ENCODE results near the gene MOB3A. TPM values are rescaled to one million over a fixed set of nuclear protein-coding genes. Genes with fewer than 3 reads are reported as not detected.
"Not testable (repeated sequence)": the region's sequence is repeated elsewhere in the genome, so short reads cannot be mapped to it uniquely, and the experiment has no call there.

MOB3A gene
- total RNA-seq, result 100 to 1,000 TPM; 128 to 137 (median 137) TPM

DNA sequence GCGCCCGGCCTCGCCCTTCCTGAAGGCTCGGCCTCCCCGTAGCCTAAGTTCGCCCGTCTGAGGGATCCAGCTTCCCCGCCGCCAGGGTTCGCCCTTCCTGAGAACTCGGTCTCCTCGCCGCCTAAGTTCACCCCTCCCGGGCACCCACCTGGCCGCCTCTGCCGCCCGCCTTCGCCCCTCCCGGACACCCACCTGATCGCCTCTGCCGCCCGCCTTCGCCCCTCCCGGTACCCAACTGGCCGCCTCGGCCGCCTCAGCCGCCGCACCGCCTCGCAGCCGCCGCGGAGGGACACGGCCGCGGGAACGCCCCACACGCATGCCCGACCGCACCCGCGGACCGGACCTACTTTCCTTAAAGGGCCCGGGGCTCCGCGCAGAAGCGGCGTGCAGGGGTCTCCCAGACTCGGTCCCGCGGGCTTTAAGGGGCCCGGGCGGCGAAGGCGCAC is at the start of gene MOB3A:
Gene MOB3A (minus strand): TSS at position 293 of the 446 bp plus-strand sequence. CDS start 17,766 bp downstream, outside the sequence.
- peak; percentile 62 to 63 for ATAC-seq
- Mint-ChIP-seq H3K36me3 (ENCODE audit: insufficient read depth) (peaks cover 4% of the 10 kb centered on the region), H3K4me1 (ENCODE audit: low read depth) (peaks cover 35% of the 10 kb centered on the region)

GRCh38 chr19:2145831-2146241 is 49.7 kb upstream of the MOB3A start:
- no peaks in the 10 kb centered on the region for H3K27me3 Mint-ChIP-seq (ENCODE audit: low read depth)
- ATAC-seq, result no peak

More for the DNA sequence above, at the start of gene MOB3A:
- Mint-ChIP-seq H3K27me3 (ENCODE audit: low read depth) (no peaks in the 10 kb centered on the region), H3K9me3 (no peaks in the 10 kb centered on the region), H3K4me3 (peak within 1 kb of the TSS; percentile 96)
- DNase-seq, result peak; percentile 81

GRCh38 chr19:2144190-2144589 is 48.1 kb upstream of the MOB3A start:
- DNase-seq, result no peak
- Mint-ChIP-seq H3K4me3 (no peak overlapping the region), H3K9me3 (no peaks in the 10 kb centered on the region), H3K4me1 (ENCODE audit: low read depth) (peaks cover 35% of the 10 kb centered on the region), H3K36me3 (ENCODE audit: insufficient read depth) (peaks cover 2% of the 10 kb centered on the region), H3K27me3 (ENCODE audit: low read depth) (no peaks in the 10 kb centered on the region)
- no peak for ATAC-seq

More at GRCh38 chr19:2145831-2146241, 49.7 kb upstream of the MOB3A start:
- Mint-ChIP-seq H3K4me1 (ENCODE audit: low read depth) (peaks cover 47% of the 10 kb centered on the region), H3K4me3 (no peak overlapping the region), H3K9me3 (no peaks in the 10 kb centered on the region), H3K36me3 (ENCODE audit: insufficient read depth) (peaks cover 4% of the 10 kb centered on the region)
- no peak for DNase-seq

- Mint-ChIP-seq H3K4me3 (no peak overlapping the region), H3K9me3 (no peaks in the 10 kb centered on the region), H3K4me1 (ENCODE audit: low read depth) (peaks cover 21% of the 10 kb centered on the region), H3K27me3 (ENCODE audit: low read depth) (no peaks in the 10 kb centered on the region), H3K36me3 (ENCODE audit: insufficient read depth) (peaks cover 4% of the 10 kb centered on the region)
- no peak for DNase-seq
- no peak for ATAC-seq
Measured at GRCh38 chr19:2142173-2142829, 46.2 kb upstream of the MOB3A start.

DNA sequence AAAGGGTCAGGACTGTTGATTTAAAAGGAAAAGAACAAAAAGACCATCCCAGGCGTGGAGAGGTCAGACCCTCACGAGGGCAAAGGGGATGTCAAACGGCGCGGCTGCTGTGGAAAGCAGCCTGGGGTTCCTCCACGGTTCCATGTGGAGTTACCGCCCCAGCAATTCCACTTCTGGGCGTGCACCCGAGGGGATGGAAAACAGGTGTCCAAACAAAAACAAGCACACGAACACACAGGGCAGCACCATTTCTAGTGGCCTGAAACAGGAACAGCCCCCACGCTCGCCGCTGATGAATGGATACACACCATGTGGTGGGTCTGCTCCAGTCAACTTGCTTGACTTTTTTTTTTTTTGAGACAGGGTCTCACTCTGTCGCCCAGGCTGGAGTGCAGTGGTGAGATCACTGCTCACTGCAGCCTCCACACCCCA is 44.0 kb upstream of the MOB3A start:
- Mint-ChIP-seq H3K9me3 (no peaks in the 10 kb centered on the region), H3K4me3 (no peak overlapping the region), H3K4me1 (ENCODE audit: low read depth) (peaks cover 9% of the 10 kb centered on the region), H3K36me3 (ENCODE audit: insufficient read depth) (peaks cover 5% of the 10 kb centered on the region), H3K27me3 (ENCODE audit: low read depth) (no peaks in the 10 kb centered on the region)
- no peak for DNase-seq
- ATAC-seq, result no peak

DNA sequence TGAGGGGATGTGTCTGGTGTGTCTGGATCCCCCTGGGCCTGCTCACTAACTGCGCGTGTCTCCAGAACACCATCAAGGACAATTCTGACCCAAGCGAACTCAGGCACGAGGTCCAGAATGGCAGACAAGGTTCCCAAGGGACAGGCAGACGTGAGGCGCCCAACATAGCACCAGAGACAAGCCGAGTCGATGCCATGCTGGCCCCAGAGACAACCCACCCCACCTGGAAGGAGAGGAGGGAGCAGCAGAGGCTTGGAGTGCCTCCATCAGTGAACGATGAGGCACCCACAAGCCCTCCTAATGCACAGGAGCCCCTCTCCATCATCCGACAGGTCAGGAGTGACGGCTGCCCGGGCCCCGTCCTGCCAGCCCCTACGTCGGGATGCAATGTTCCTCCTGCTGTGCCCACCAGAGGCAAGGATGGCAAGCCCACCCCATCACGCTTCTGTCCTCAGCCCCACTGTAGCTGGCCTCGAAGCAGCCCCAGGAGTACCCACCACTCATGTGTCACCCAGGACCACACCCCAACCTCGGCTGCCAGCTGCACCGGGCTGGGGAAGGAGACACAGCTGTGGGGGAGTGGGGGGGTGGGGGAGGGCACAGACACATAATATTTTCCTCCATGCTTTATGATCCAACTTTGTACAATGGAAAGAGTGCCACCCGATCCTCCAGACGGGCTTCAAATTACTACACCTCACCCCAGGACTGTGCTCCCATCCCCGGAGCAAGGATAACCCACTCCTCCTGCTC is 43.4 kb upstream of the MOB3A start:
- DNase-seq (no peak), ATAC-seq (no peak)
- peaks cover 5% of the 10 kb centered on the region for H3K36me3 Mint-ChIP-seq (ENCODE audit: insufficient read depth)
- H3K4me1 Mint-ChIP-seq (ENCODE audit: low read depth), result peaks cover 6% of the 10 kb centered on the region
- H3K4me3 Mint-ChIP-seq, result no peak overlapping the region
- H3K9me3 Mint-ChIP-seq, result no peaks in the 10 kb centered on the region
- H3K27me3 Mint-ChIP-seq (ENCODE audit: low read depth), result no peaks in the 10 kb centered on the region

DNA sequence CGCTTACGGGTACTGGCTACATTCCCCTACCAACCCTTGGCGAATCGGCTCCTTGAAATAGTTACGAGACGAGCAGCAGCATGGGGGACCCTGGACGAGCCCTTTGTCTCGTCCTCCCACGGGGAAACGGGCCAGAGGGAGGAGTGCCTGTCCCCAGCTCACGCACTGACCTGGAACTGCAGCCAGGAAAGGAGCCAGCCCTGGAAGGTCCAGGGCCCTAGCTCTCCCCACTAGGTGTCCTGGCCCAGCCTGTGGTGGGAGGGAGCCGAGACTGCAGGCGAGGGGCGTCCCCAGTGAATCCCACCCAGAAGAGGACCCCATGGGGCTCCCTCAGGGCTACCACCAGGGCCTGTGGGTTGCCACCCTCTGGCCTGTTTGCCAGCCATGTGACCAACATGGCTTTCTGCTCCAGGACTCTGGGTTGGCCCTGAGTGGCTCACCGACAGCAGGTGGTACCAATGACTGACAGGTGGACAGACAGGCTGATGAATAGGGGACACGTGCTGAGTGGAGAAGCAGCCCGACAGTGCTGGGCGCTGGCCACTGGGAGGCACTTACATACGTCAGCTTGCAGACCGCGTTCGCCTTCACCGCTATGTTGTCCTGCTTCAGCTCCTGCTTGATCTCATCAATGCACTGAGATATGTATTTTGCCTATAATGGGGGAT is 42.1 kb upstream of the MOB3A start:
- ATAC-seq, result no peak
- Mint-ChIP-seq H3K27me3 (ENCODE audit: low read depth) (no peaks in the 10 kb centered on the region), H3K9me3 (no peaks in the 10 kb centered on the region), H3K4me3 (no peak overlapping the region), H3K36me3 (ENCODE audit: insufficient read depth) (peaks cover 6% of the 10 kb centered on the region), H3K4me1 (ENCODE audit: low read depth) (peaks cover 2% of the 10 kb centered on the region)
- DNase-seq, result no peak

GRCh38 chr19:2136796-2137195 is 40.7 kb upstream of the MOB3A start:
- DNase-seq (no peak), ATAC-seq (no peak)
- Mint-ChIP-seq H3K9me3 (no peaks in the 10 kb centered on the region), H3K27me3 (ENCODE audit: low read depth) (no peaks in the 10 kb centered on the region), H3K36me3 (ENCODE audit: insufficient read depth) (peaks cover 15% of the 10 kb centered on the region), H3K4me1 (ENCODE audit: low read depth) (no peaks in the 10 kb centered on the region), H3K4me3 (no peak overlapping the region)

DNA sequence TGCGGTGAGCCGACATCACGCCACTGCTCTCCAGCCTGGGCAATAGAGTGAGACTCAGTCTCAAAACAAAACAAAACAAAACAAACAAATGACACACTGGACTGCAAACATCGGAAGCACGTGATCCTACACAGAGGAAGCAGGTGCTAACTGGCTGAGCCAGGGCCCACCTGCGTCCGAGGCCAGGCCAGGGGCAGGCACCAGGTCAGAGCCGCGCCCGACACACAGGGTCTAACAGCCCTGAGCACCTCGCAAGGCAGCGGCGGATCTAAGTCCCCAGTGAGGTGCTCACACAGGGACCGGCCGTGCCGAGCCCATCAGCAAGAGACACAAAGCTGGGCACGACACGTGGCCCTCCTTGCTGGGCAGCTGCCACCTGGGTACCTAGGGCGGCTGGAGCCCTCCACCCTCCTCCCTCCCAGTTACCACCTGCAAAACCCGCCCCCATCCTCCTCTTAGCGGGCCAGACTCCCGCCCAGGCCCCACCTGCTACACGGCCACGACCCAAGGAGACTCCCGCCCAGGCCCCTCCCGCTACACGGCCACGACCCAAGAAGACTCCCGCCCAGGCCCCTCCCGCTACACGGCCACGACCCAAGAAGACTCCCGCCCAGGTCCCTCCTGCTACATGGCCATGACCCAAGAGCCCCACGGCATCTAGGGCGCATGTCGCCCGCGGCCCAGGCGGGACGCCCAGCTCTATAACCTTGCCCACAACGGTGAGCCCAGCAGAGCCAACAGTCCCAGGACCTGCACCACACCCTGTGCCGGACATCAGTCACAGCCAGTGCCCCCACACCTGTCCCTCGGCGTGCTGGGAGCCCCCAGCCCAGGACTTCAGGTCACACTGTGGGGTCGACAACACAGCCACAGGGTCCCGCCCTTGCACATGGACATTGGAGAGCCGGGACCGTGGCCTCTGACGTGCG is 39.6 kb upstream of the MOB3A start:
- Mint-ChIP-seq H3K27me3 (ENCODE audit: low read depth) (no peaks in the 10 kb centered on the region), H3K4me1 (ENCODE audit: low read depth) (no peaks in the 10 kb centered on the region), H3K9me3 (no peaks in the 10 kb centered on the region), H3K4me3 (no peak overlapping the region), H3K36me3 (ENCODE audit: insufficient read depth) (peaks cover 15% of the 10 kb centered on the region)
- no peak for ATAC-seq
- no peak for DNase-seq

DNA sequence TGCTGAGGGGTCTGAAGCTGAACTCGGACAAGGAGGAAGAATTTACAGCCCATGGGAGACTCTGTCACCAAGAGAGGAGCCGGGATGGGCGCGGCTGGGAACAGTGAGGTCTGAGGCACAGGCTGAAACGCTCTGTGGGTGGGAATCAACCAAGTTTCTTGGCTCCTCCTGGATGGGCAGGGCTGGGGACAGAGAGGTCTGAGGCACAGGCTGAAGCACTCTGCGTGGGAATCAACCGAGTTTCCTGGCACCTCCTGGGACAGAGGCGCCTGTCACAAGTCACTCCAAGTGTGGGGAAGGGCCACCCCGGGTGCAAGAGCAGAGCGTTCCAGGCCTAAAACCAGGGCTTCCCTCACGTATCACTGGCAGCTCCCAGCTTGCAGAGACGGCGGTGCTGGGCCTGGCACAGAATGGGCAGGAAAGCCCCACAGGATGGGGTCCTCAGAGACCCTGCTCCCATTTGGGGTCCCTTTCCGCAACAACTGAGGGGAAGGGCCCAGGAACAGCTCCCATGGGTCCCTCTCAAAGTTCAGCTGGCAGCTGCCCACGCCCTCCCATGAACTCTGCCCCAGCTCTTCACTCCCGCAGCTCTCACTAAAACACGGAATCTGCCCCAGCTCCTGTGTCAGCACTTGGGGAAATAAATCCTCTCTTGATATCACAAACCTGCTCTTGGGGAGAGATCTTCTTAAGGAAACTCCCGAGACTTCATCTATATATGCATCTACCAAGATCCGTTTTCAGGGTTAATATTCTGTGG is 36.8 kb upstream of the MOB3A start:
- H3K9me3 Mint-ChIP-seq, result no peaks in the 10 kb centered on the region
- H3K27me3 Mint-ChIP-seq (ENCODE audit: low read depth), result no peaks in the 10 kb centered on the region
- no peak for ATAC-seq

GRCh38 chr19:2132191-2132590 is 36.1 kb upstream of the MOB3A start:
- H3K4me3 Mint-ChIP-seq, result no peak overlapping the region
- no peaks in the 10 kb centered on the region for H3K4me1 Mint-ChIP-seq (ENCODE audit: low read depth)
- ATAC-seq (no peak), DNase-seq (no peak)
- H3K36me3 Mint-ChIP-seq (ENCODE audit: insufficient read depth), result peaks cover 14% of the 10 kb centered on the region
- no peaks in the 10 kb centered on the region for H3K9me3 Mint-ChIP-seq
- H3K27me3 Mint-ChIP-seq (ENCODE audit: low read depth), result no peaks in the 10 kb centered on the region

More for the DNA sequence above, 36.8 kb upstream of the MOB3A start:
- peaks cover 17% of the 10 kb centered on the region for H3K36me3 Mint-ChIP-seq (ENCODE audit: insufficient read depth)
- H3K4me1 Mint-ChIP-seq (ENCODE audit: low read depth), result no peaks in the 10 kb centered on the region
- no peak overlapping the region for H3K4me3 Mint-ChIP-seq
- DNase-seq, result no peak

- not testable (repeated sequence) for DNase-seq; H3K27me3 Mint-ChIP-seq (ENCODE audit: low read depth); H3K9me3 Mint-ChIP-seq; H3K4me3 Mint-ChIP-seq; H3K4me1 Mint-ChIP-seq (ENCODE audit: low read depth); ATAC-seq
- H3K36me3 Mint-ChIP-seq (ENCODE audit: insufficient read depth), result peaks cover 14% of the 10 kb centered on the region
Measured at GRCh38 chr19:2131012-2131975, 35.2 kb upstream of the MOB3A start.
